IMR-90 (cell line): Measurements from ENCODE around the gene GPR176.

Experiments used
- CEBPB ChIP-seq: IDR thresholded peaks from 2 replicates; pipeline ENCODE4 v1.6.1; 2012; ENCODE audit warnings: low read depth, low read length, improper control_type of control experiment
- POLR2A ChIP-seq: IDR thresholded peaks from 2 replicates; pipeline ENCODE4 v1.6.1; 2012; ENCODE audit warnings: mild to moderate bottlenecking, low read depth, low read length

DNA sequence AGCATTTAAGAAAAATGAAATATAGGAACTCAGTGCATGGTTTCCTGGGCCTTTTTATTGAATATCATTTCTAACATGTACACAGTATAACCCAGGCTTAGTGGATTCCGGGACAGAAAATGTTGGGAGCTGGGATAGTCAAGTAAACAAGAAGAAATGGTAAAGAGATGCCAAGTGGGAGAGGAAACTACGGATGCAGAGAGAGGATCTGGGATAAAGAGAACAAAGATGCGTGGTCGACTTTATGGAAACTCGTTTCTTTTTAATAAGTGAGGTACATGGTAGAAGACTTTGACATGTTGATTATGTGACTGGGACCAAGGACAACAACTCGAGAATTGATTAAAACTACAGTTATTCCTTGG is 1.2 kb upstream of the GPR176 start:
- TF ChIP-seq POLR2A (no peak), CEBPB (no peak)
